CD4-positive, alpha-beta T cell treated with Interleukin-4 for 4 hours (primary cell): ENCODE results near the gene PTPRQ.

Experiments
- DNase-seq: peaks from one replicate; pipeline ENCODE4 v3.0.0-alpha.2; 2020

Gene PTPRQ

DNA sequence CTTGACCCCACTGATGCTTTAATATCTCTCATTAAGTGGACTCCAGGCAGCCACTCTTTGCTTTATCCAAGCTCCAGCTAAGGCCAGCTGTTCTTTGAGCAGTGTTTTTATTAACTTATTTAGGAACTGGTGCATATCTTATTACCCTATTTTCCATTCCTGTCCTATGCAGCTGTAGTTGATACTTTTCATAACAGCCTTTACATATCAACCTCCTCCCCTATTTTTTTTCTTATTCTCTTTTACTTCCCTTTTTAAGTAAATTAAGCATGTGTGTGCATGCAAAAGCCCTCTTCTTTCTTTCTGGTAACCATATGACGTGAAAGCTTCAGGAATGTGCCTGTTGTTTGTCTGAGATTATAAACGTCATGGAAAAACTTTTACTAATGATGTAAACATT lies 121.2 kb downstream of the PTPRQ start:
- no peak for DNase-seq

GRCh38 chr12:80567401-80567800 lies 123.4 kb downstream of the PTPRQ start:
- DNase-seq, result no peak

GRCh38 chr12:80576641-80577418 lies 132.8 kb downstream of the PTPRQ start:
- DNase-seq, result no peak

DNA sequence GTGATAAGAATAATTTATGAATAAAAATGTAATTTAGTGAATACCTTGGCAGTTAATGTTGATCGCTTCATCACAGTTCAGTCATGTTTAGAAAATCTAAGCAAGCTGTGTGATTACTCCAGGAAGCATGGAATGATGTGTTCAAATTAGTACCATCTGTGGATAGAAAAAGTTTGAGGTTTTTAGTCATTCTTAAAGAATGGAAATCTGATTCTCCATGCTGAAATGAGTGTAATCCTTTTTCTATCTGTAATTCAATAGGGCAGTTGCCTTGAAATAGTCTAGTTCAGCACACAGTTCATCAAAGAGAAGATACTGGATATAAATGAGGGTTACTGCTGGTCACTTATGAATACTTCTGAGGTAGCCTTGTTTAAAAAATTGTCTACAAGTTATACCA lies 136.2 kb downstream of the PTPRQ start:
- DNase-seq, result no peak

DNA sequence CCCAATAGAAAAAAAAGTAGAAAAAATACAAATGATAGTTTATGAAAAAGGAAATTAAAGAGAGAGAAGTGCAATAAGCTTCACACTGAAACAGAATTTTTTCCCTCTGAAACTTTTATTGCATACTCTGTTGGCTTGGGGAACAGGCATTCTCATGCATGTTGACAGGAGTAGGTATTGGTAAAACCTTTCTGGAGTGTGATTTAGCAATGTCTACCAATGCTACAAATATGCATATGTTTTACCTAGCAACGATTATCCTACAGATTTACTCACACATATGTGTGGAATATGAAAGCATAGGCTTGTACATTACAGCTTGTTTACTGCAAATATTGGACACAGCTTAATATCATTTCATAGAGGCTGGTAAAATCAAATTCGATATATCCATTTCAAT lies 137.7 kb downstream of the PTPRQ start:
- no peak for DNase-seq

DNA sequence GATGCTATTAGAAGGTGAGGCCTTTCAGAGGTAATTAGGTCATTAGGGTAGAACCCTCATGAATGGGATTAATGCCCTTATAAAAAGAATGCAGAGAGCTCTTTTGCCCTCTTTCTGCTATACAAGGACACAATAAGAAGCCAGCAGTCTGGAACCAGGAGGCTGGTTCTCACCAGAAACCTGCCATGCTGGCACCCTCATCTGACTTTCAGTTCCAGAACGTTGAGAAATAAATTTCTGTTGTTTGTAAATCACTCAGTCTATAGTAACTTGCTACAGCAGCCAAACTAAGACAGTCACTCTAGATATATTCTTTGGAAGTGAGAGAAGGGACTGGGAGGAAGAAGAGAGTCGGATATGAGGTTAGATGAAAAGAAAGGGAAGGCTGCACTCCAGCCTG lies 138.4 kb downstream of the PTPRQ start:
- no peak for DNase-seq

- DNase-seq, result no peak
These were observed 145.0 kb downstream of the PTPRQ start for GRCh38 chr12:80589077-80589476.

DNA sequence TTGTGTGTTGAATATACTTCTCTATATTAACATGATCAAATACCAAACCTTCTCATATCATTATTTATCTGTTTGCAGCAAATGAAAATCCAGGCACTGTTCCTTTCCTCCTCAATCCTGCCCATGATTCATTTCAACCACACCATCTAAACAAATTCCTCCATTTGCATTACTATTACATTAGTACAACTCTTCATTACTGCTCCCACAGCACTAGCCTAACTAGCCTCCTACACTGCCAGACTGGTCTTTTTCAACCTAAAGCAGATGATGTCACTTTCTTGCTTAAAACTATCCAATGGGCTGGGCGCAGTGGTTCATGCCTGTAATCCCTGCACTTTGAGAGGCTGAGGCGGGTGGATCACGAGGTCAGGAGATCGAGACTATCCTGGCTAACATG lies 146.1 kb downstream of the PTPRQ start:
- no peak for DNase-seq

DNA sequence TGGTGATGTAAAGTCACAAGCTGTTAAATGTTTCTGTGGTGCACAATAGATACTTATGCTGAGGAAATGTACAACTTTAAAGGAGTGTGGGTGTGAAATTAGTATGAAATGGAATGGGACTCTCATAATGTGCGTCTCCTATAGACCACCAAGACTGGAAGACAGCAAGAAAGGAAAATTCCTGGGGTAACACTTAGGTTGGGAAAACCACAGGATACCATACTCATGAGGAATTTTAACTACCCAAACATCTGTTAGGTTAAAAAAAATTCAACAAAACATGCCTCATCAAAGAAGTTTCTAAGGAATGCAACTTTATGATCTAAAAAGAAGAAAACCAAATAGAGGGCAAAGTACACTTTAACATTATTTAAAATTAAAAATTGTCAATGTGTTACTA lies 149.7 kb downstream of the PTPRQ start:
- no peak for DNase-seq

GRCh38 chr12:80596509-80596908 lies 152.5 kb downstream of the PTPRQ start:
- no peak for DNase-seq

- DNase-seq, result no peak
These were observed 154.1 kb downstream of the PTPRQ start for GRCh38 chr12:80598004-80598606.

GRCh38 chr12:80602455-80602854 lies 158.4 kb downstream of the PTPRQ start:
- no peak for DNase-seq

- DNase-seq, result no peak
These were observed 163.5 kb downstream of the PTPRQ start for GRCh38 chr12:80607361-80608135.

- DNase-seq, result no peak
These were observed 173.7 kb downstream of the PTPRQ start for GRCh38 chr12:80617733-80618132.

GRCh38 chr12:80620281-80620680 lies 176.2 kb downstream of the PTPRQ start:
- no peak for DNase-seq

- DNase-seq, result no peak
These were observed 178.2 kb downstream of the PTPRQ start for GRCh38 chr12:80622271-80622670.

- DNase-seq, result no peak
These were observed 181.0 kb downstream of the PTPRQ start for GRCh38 chr12:80625051-80625450.

GRCh38 chr12:80625901-80626300 lies 181.9 kb downstream of the PTPRQ start:
- DNase-seq, result no peak

- DNase-seq, result no peak
These were observed 183.7 kb downstream of the PTPRQ start for GRCh38 chr12:80627782-80628181.

GRCh38 chr12:80632835-80633234 lies 188.8 kb downstream of the PTPRQ start:
- DNase-seq, result no peak

- no peak for DNase-seq
These were observed 190.9 kb downstream of the PTPRQ start for GRCh38 chr12:80634903-80635302.

DNA sequence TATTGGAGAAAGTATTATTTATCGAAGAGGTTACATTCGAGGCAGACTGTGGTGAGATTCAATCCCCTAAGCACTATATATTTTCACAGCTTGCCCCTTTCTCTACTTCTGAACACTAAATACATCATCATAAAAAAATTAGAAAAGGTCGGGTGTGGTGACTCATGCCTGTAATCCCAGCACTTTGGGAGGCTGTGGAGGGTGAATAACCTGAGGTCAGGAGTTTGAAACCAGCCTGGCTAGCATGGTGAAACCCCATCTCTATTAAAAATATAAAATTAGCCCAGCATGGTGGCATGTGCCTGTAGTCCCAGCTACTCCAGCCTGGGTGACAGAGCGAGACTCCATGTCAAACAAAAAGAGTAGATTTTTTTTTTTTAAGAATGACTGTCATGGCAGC lies 192.8 kb downstream of the PTPRQ start:
- DNase-seq, result no peak

DNA sequence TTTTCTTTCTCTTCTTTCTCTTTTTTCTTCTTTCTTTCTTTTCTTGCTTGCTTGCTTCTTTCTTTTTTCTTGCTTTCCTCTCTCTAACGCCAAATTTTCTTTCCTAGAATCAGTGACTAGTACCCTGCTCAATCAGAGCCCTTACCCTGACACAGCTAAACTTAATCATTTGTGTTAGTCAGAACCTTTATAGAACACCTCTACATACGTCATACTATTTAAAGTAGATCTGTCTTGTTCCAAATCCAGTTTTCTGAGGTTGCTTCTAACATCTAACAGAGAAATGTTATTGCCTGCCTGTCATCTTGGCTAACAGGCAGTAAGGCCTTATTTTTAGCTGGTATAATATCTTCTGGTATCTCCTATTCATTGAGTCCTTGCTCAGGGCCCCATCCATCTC lies 197.9 kb downstream of the PTPRQ start:
- no peak for DNase-seq

- DNase-seq, result no peak
These were observed 199.9 kb downstream of the PTPRQ start for GRCh38 chr12:80643961-80644360.
